PC-9 (cell line): ENCODE measurements around the gene GABPB1. TPM values are rescaled to one million over a fixed set of nuclear protein-coding genes. Genes with fewer than 3 reads are reported as not detected.

ENCODE experiments used
- BruUV-seq: library from RNA; stranded (reverse); fragments of 400-500 nt; replicated peaks from 2 replicates; lab custom pipeline; 2021; lab: Mats Ljungman, UMichigan
- CTCF ChIA-PET: fragments of 300-600 bp; sonication (Branson Sonifier 250); formaldehyde crosslinking; loops from one replicate; lab custom pipeline; 2022; ENCODE audit warnings: antibody characterized with exemption; lab: Charles Lee
- POLR2A ChIA-PET: fragments of 300-600 bp; sonication (Branson Sonifier 250); formaldehyde crosslinking; loops from one replicate; lab custom pipeline; 2022; ENCODE audit warnings: antibody characterized with exemption; ENCODE audit not compliant: unreplicated experiment; lab: Charles Lee
- DNase-seq, 2 experiments: peaks; one replicate each; pipeline versions ENCODE4 v3.0.0 to v3.0.0-alpha.2; 2015 to 2022; ENCODE audit warnings: mixed read lengths in 1 of 2
- H2AFZ ChIP-seq: fragments of 200-600 bp; sonication (generic); 2 replicates; pipeline ENCODE4 v1.8.1; 2017; ENCODE audit warnings: antibody characterized with exemption
- H3F3A ChIP-seq: fragments of 200-600 bp; sonication (generic); 2 replicates; pipeline ENCODE4 v1.8.1; 2017; ENCODE audit warnings: antibody characterized with exemption, mild to moderate bottlenecking, low read depth; ENCODE audit not compliant: insufficient read depth
- H3K27ac ChIP-seq: fragments of 200-600 bp; sonication (generic); 2 replicates; pipeline ENCODE4 v1.6.1; 2016; ENCODE audit warnings: mixed run types
- H3K27me3 ChIP-seq: fragments of 200-600 bp; sonication (generic); 2 replicates; pipeline ENCODE4 v1.6.1; 2016; ENCODE audit warnings: low read depth, mixed run types; ENCODE audit not compliant: insufficient read depth
- H3K36me3 ChIP-seq: fragments of 200-600 bp; sonication (generic); 2 replicates; pipeline ENCODE4 v1.6.1; 2016; ENCODE audit warnings: low read depth, mixed run types
- H3K4me1 ChIP-seq: fragments of 200-600 bp; sonication (generic); replicated peaks from 2 replicates; pipeline ENCODE4 v1.6.1; 2016; ENCODE audit warnings: mixed run types; ENCODE audit not compliant: insufficient read depth
- H3K4me2 ChIP-seq: fragments of 200-600 bp; sonication (generic); 2 replicates; pipeline ENCODE4 v1.6.1; 2017; ENCODE audit warnings: mixed run types
- H3K4me3 ChIP-seq: fragments of 200-600 bp; sonication (generic); 2 replicates; pipeline ENCODE4 v1.6.1; 2016; ENCODE audit warnings: mixed run types
- H3K79me2 ChIP-seq: fragments of 200-600 bp; sonication (generic); 2 replicates; pipeline ENCODE4 v1.6.1; 2017; ENCODE audit warnings: low read depth, mixed run types
- H3K9me2 ChIP-seq: fragments of 200-600 bp; sonication (generic); 2 replicates; pipeline ENCODE4 v1.8.1; 2017; ENCODE audit warnings: mild to moderate bottlenecking; ENCODE audit not compliant: insufficient read depth
- H3K9me3 ChIP-seq: fragments of 200-600 bp; sonication (generic); 2 replicates; pipeline ENCODE4 v1.8.1; 2016; ENCODE audit warnings: low read depth; ENCODE audit not compliant: insufficient read depth
- H4K20me1 ChIP-seq: fragments of 200-600 bp; sonication (generic); 2 replicates; pipeline ENCODE4 v1.8.1; 2017; ENCODE audit not compliant: insufficient read depth
- EZH2 ChIP-seq: fragments of 200-600 bp; sonication (generic); IDR thresholded peaks from 2 replicates; pipeline ENCODE4 v1.8.0; 2017; ENCODE audit warnings: antibody characterized with exemption, low read depth
- intact Hi-C: fragments of 100-400 bp; cut with micrococcal nuclease; formaldehyde crosslinking; loops from one replicate; pipeline ENCODE4 v1.10.0; 2022; ENCODE audit not compliant: unreplicated experiment
- total RNA-seq: library from RNA; stranded (reverse); gene quantifications from 2 replicates; pipeline ENCODE4 v1.2.3, GENCODE V29; 2021
- TF ChIP-seq, protein P1 (sequence below): fragments of 200-600 bp; sonication (generic); conservative IDR thresholded peaks from 2 replicates; pipeline ENCODE4 v1.6.1; 2017; ENCODE audit warnings: mixed run types, antibody characterized with exemption, mild to moderate bottlenecking, moderate library complexity

GABPB1 gene
- total RNA-seq, 1 experiment from 2014 or later = 21.7 TPM

DNA sequence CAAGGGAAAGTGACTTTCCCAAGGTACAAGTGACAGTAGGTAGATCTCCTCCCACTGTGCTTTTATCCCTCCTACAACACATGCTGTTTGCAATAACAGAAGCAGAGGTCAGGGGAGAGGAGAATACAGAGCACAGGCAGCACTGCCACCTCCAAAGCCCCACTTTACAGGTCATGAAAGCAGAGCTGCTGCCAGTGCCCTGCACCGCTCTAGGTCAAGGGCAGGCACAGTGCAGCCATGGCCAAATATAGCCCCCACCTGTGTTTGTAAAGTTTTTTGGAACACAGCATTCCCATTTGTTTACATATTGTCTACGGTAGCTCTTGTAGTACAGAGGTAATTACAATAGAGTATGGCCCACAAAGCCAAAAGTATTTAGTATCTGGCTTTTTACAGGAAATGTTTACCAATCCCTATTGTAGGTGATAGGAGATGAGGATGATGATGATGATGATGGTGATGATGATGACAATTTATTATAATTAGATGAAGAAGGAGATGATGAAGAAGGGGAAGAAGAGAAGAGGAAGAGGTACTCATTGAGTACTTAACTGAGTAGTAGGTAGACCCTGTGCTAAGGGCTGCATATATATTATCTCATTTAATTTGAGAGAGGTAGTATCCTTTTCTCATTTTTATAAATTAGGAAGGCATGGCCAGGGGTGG lies 109.9 kb downstream of the GABPB1 start:
- CTCF ChIA-PET = no interaction called here
- H3K4me1 ChIP-seq = peaks cover 10% of the 10 kb centered on the region
- no peak overlapping the region for H3K27ac ChIP-seq
- H4K20me1 ChIP-seq = no peaks in the 10 kb centered on the region
- no peaks in the 10 kb centered on the region for H3K79me2 ChIP-seq
- no peaks in the 10 kb centered on the region for H3K27me3 ChIP-seq
- H3K4me2 ChIP-seq = no peak overlapping the region
- no peak for TF ChIP-seq EZH2
- TF ChIP-seq, protein P1, sequence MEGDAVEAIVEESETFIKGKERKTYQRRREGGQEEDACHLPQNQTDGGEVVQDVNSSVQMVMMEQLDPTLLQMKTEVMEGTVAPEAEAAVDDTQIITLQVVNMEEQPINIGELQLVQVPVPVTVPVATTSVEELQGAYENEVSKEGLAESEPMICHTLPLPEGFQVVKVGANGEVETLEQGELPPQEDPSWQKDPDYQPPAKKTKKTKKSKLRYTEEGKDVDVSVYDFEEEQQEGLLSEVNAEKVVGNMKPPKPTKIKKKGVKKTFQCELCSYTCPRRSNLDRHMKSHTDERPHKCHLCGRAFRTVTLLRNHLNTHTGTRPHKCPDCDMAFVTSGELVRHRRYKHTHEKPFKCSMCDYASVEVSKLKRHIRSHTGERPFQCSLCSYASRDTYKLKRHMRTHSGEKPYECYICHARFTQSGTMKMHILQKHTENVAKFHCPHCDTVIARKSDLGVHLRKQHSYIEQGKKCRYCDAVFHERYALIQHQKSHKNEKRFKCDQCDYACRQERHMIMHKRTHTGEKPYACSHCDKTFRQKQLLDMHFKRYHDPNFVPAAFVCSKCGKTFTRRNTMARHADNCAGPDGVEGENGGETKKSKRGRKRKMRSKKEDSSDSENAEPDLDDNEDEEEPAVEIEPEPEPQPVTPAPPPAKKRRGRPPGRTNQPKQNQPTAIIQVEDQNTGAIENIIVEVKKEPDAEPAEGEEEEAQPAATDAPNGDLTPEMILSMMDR = no peak
- no peaks in the 10 kb centered on the region; the same call in 1 of the 2 replicates for H3F3A ChIP-seq
- POLR2A ChIA-PET = no interaction called here
- no peak overlapping the region for H3K4me3 ChIP-seq
- intact Hi-C loops = no loop called here
- H2AFZ ChIP-seq = no peak overlapping the region
- DNase-seq = no peak
- no peaks in the 10 kb centered on the region for H3K9me2 ChIP-seq
- H3K36me3 ChIP-seq = no peaks in the 10 kb centered on the region
- no TSS peak for BruUV-seq
- H3K9me3 ChIP-seq = no peaks in the 10 kb centered on the region

DNA sequence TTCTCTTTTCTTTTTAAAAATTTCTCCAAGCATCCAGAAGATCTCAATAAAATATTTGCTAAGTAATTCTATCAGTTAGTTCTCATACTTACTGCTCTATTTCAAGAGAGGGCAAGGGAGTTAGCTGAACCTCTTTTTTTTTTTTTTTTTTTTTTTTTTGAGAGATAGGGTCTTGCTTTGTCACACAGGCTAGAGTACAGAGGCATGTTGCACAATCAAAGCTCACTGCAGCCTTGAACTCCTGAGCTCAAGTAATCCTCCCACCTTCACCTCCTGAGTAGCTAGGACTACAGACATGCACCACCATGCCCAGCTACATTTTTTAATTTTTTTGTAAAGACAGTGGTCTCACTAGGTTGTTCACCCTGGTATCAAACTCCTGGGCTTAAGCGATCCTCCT lies 110.8 kb downstream of the GABPB1 start:
- no peaks in the 10 kb centered on the region; the same call in 1 of the 2 replicates for H3F3A ChIP-seq
- no peak for DNase-seq
- peaks cover 10% of the 10 kb centered on the region for H3K4me1 ChIP-seq
- no TSS peak for BruUV-seq
- no peaks in the 10 kb centered on the region for H3K9me2 ChIP-seq
- H3K27me3 ChIP-seq = no peaks in the 10 kb centered on the region
- CTCF ChIA-PET = no interaction called here
- POLR2A ChIA-PET = no interaction called here
- no peak overlapping the region for H2AFZ ChIP-seq
- H3K79me2 ChIP-seq = no peaks in the 10 kb centered on the region
- no peak for TF ChIP-seq EZH2
- TF ChIP-seq, protein P1 = no peak
- no peaks in the 10 kb centered on the region for H3K9me3 ChIP-seq
- intact Hi-C loops = no loop called here
- no peaks in the 10 kb centered on the region for H3K36me3 ChIP-seq
- H3K4me2 ChIP-seq = no peak overlapping the region
- H3K4me3 ChIP-seq = no peak overlapping the region
- no peaks in the 10 kb centered on the region for H4K20me1 ChIP-seq
- H3K27ac ChIP-seq = no peak overlapping the region

- intact Hi-C loops = no loop called here
- Histone ChIP-seq H3K36me3 (no peaks in the 10 kb centered on the region), H3K4me3 (no peak overlapping the region), H3K27ac (no peak overlapping the region), H3K79me2 (no peaks in the 10 kb centered on the region), H3K27me3 (no peaks in the 10 kb centered on the region), H4K20me1 (no peaks in the 10 kb centered on the region), H3K4me2 (no peak overlapping the region), H3K4me1 (peaks cover 10% of the 10 kb centered on the region), H3F3A (no peaks in the 10 kb centered on the region; the same call in 1 of the 2 replicates), H2AFZ (no peak overlapping the region), H3K9me2 (no peaks in the 10 kb centered on the region), H3K9me3 (no peaks in the 10 kb centered on the region)
- TF ChIP-seq EZH2 = no peak
- TF ChIP-seq, protein P1 = no peak
- ChIA-PET POLR2A (interaction anchor here (0.6 kb wide), 1 partner anchor 52 kb away, joined by 4 read pairs; no protein-coding TSS in a partner anchor), CTCF (interaction anchor here (0.7 kb wide), 1 partner anchor 15 kb away, joined by 3 read pairs; no protein-coding TSS in a partner anchor)
- no TSS peak for BruUV-seq
- DNase-seq = peak in 1 of 2 experiments; percentile 69
These were observed 113.1 kb downstream of the GABPB1 start for GRCh38 chr15:50241684-50242450.
